ENCODE results near the gene ZSWIM4. TPM values are rescaled to one million over a fixed set of nuclear protein-coding genes. Genes with fewer than 3 reads are reported as not detected.

ZSWIM4 gene
- total RNA-seq, 1 experiment from 2014 or later = 8.7 TPM

DNA sequence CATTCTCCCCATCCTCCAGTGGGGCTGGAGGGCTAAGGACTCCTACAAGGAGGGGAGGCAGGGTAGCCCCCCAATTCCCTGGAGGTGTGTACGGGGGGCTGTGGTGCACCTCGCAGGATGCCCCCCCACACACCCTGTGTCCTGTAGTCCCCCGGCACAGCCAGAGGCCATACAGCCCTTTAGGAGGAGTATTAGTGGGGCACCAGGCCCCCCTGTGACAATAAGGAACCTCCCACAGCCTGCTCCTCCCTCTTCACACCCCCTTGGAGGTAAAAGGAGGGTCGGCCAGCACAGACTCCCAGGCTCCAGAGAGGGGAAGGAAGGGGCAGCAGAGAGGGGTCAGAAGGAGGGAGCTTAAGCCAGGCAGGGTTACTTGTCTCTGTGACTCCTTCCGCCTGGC is 81.6 kb downstream of the ZSWIM4 start, which contains the start of gene NANOS3:
TSS of gene NANOS3 (plus strand) at position 301 of the 400 bp plus-strand sequence. CDS start 115 bp downstream, outside the sequence.
- no TSS peak for BruUV-seq (replicated peaks)
- Histone ChIP-seq H3K9me3 (ENCODE audit: control insufficient read depth, insufficient read depth, low read depth, low read length) (no peaks in the 10 kb centered on the region), H3K36me3 (ENCODE audit: control insufficient read depth, insufficient read depth, low read length) (no peaks in the 10 kb centered on the region), H3K27ac (ENCODE audit: low read length) (no peak within 1 kb of the TSS), H3K4me3 (ENCODE audit: low read depth in 2 of 2, low read length in 2 of 2) (no peak within 1 kb of the TSS), H3K4me1 (ENCODE audit: control insufficient read depth, insufficient read depth, low read length) (peaks cover 27% of the 10 kb centered on the region), H3K27me3 (ENCODE audit: control insufficient read depth, insufficient read depth, low read length) (no peaks in the 10 kb centered on the region)
- in situ Hi-C loops (cut with HindIII; ENCODE audit: low pct_unique_long_range_greater_than_20kb, low sequenced_read_pairs) = no loop called here
- ATAC-seq (no peak), DNase-seq (ENCODE audit: low read depth, low spot score) (no peak)
- intact Hi-C loops (cut with micrococcal nuclease; ENCODE audit: unreplicated experiment) = no loop called here
- TF ChIP-seq POLR2AphosphoS5 (IDR thresholded peaks at IDR 0.05; ENCODE audit: low read depth, low read length) = no peak
- no peak for TF ChIP-seq TCF7L2 (IDR thresholded peaks at IDR 0.05; ENCODE audit: low read depth, low read length)
- TF ChIP-seq, protein P1, sequence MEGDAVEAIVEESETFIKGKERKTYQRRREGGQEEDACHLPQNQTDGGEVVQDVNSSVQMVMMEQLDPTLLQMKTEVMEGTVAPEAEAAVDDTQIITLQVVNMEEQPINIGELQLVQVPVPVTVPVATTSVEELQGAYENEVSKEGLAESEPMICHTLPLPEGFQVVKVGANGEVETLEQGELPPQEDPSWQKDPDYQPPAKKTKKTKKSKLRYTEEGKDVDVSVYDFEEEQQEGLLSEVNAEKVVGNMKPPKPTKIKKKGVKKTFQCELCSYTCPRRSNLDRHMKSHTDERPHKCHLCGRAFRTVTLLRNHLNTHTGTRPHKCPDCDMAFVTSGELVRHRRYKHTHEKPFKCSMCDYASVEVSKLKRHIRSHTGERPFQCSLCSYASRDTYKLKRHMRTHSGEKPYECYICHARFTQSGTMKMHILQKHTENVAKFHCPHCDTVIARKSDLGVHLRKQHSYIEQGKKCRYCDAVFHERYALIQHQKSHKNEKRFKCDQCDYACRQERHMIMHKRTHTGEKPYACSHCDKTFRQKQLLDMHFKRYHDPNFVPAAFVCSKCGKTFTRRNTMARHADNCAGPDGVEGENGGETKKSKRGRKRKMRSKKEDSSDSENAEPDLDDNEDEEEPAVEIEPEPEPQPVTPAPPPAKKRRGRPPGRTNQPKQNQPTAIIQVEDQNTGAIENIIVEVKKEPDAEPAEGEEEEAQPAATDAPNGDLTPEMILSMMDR (IDR thresholded peaks at IDR 0.05) = no peak
- no peak for TF ChIP-seq REST (IDR thresholded peaks at IDR 0.05; ENCODE audit: insufficient read depth in 1 of 2, low read depth in 2 of 2, low read length in 1 of 2)
- no peak for TF ChIP-seq SIN3A (IDR thresholded peaks at IDR 0.05; ENCODE audit: borderline replicate concordance, insufficient read depth, low read depth, low read length)
- ChIA-PET CTCF (no interaction called here), POLR2A (no interaction called here)

DNA sequence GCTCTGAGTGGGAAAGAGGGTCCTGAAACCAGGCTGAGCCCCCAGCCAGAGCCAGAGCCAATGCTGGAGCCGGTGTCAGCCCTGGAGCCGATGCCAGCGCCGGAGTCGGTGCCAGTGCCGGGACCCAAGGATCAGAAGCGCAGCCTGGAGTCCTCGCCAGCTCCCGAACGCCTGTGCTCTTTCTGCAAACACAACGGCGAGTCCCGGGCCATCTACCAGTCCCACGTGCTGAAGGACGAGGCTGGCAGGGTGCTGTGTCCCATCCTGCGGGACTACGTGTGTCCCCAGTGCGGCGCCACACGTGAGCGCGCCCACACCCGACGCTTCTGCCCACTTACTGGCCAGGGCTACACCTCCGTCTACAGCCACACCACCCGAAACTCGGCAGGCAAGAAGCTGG is 82.1 kb downstream of the ZSWIM4 start:
- ChIA-PET POLR2A (interaction anchor here (0.6 kb wide), 1 partner anchor 202 kb away, joined by 5 read pairs; no protein-coding TSS in a partner anchor), CTCF (no interaction called here)
- DNase-seq (ENCODE audit: low read depth, low spot score) = no peak
- Histone ChIP-seq H3K9me3 (ENCODE audit: control insufficient read depth, insufficient read depth, low read depth, low read length) (no peaks in the 10 kb centered on the region), H3K36me3 (ENCODE audit: control insufficient read depth, insufficient read depth, low read length) (no peaks in the 10 kb centered on the region), H3K27me3 (ENCODE audit: control insufficient read depth, insufficient read depth, low read length) (no peaks in the 10 kb centered on the region), H3K27ac (ENCODE audit: low read length) (no peak overlapping the region), H3K4me3 (ENCODE audit: low read depth in 2 of 2, low read length in 2 of 2) (no peak overlapping the region), H3K4me1 (ENCODE audit: control insufficient read depth, insufficient read depth, low read length) (peaks cover 26% of the 10 kb centered on the region)
- TF ChIP-seq SIN3A (IDR thresholded peaks at IDR 0.05; ENCODE audit: borderline replicate concordance, insufficient read depth, low read depth, low read length) (no peak), POLR2AphosphoS5 (IDR thresholded peaks at IDR 0.05; ENCODE audit: low read depth, low read length) (no peak), REST (IDR thresholded peaks at IDR 0.05; ENCODE audit: insufficient read depth in 1 of 2, low read depth in 2 of 2, low read length in 1 of 2) (no peak), TCF7L2 (IDR thresholded peaks at IDR 0.05; ENCODE audit: low read depth, low read length) (no peak)
- TF ChIP-seq, protein P1 (IDR thresholded peaks at IDR 0.05) = no peak
- no TSS peak for BruUV-seq (replicated peaks)
- in situ Hi-C loops (cut with HindIII; ENCODE audit: low pct_unique_long_range_greater_than_20kb, low sequenced_read_pairs) (no loop called here), intact Hi-C loops (cut with micrococcal nuclease; ENCODE audit: unreplicated experiment) (no loop called here)
- no peak for ATAC-seq

Data from Panc1 (cell line).